Measurements from ENCODE around the gene DHRS7.

DNA sequence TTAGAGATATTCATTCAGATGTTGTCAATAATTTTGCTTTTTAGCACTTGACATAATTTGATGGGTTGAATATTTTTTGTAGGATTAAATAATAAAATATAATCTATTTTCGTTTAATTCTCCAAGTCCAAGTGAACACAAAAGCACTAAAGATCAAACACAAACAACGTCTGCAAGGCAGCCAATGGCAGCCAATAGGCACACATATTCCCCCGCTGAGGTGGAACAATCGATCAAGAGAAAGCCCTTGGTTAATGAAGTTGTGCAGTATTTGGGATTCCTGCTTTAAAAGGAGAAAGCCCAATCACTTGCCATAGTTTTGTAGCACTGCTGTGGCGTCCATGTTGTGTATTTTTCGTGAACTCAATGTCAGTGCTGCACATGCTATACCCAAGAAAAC, 1.5 kb downstream of the DHRS7 start:
- TF ChIP-seq, protein P1, sequence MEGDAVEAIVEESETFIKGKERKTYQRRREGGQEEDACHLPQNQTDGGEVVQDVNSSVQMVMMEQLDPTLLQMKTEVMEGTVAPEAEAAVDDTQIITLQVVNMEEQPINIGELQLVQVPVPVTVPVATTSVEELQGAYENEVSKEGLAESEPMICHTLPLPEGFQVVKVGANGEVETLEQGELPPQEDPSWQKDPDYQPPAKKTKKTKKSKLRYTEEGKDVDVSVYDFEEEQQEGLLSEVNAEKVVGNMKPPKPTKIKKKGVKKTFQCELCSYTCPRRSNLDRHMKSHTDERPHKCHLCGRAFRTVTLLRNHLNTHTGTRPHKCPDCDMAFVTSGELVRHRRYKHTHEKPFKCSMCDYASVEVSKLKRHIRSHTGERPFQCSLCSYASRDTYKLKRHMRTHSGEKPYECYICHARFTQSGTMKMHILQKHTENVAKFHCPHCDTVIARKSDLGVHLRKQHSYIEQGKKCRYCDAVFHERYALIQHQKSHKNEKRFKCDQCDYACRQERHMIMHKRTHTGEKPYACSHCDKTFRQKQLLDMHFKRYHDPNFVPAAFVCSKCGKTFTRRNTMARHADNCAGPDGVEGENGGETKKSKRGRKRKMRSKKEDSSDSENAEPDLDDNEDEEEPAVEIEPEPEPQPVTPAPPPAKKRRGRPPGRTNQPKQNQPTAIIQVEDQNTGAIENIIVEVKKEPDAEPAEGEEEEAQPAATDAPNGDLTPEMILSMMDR (IDR thresholded peaks at IDR 0.05): no peak
- no peak for TF ChIP-seq POLR2AphosphoS5 (IDR thresholded peaks at IDR 0.05)

Data from upper lobe of left lung (tissue), 4 donors.